Type B pancreatic cell (in vitro differentiated cells): ENCODE measurements around the gene SLC12A8. TPM values are rescaled to one million over a fixed set of nuclear protein-coding genes. Genes with fewer than 3 reads are reported as not detected.

Experiments
- DNase-seq: peaks from one replicate; pipeline ENCODE4 v3.0.0; 2021; ENCODE audit warnings: mixed read lengths; ENCODE audit not compliant: unreplicated experiment; ENCODE audit errors: extremely low spot score
- H3K27ac Mint-ChIP-seq: 2 replicates; pipeline ENCODE4 v1.8.0; 2021; ENCODE audit warnings: mild to moderate bottlenecking, mixed read lengths
- H3K27me3 Mint-ChIP-seq: 2 replicates; pipeline ENCODE4 v1.8.0; 2021; ENCODE audit warnings: mixed read lengths
- H3K36me3 Mint-ChIP-seq: 2 replicates; pipeline ENCODE4 v1.8.0; 2021; ENCODE audit warnings: mixed read lengths
- H3K4me1 Mint-ChIP-seq: one replicate; pipeline ENCODE4 v1.8.0; 2021; ENCODE audit warnings: mixed read lengths; ENCODE audit not compliant: unreplicated experiment
- H3K4me3 Mint-ChIP-seq: 2 replicates; pipeline ENCODE4 v1.8.0; 2021; ENCODE audit warnings: mild to moderate bottlenecking, mixed read lengths
- H3K9me3 Mint-ChIP-seq: 2 replicates; pipeline ENCODE4 v1.8.0; 2021; ENCODE audit warnings: mixed read lengths
- total RNA-seq: library from RNA; stranded (reverse); gene quantifications from 2 replicates; pipeline ENCODE4 v1.2.1, GENCODE V29; 2021; ENCODE audit warnings: low replicate concordance
- TF ChIP-seq, protein P1 (sequence below): fragments of 200-600 bp; sonication (generic); conservative IDR thresholded peaks from 2 replicates; pipeline ENCODE4 v1.5.0; 2021; ENCODE audit warnings: antibody characterized with exemption, mild to moderate bottlenecking

The SLC12A8 gene
- total RNA-seq, 1 donor from 2014 or later = 6.8 TPM

DNA sequence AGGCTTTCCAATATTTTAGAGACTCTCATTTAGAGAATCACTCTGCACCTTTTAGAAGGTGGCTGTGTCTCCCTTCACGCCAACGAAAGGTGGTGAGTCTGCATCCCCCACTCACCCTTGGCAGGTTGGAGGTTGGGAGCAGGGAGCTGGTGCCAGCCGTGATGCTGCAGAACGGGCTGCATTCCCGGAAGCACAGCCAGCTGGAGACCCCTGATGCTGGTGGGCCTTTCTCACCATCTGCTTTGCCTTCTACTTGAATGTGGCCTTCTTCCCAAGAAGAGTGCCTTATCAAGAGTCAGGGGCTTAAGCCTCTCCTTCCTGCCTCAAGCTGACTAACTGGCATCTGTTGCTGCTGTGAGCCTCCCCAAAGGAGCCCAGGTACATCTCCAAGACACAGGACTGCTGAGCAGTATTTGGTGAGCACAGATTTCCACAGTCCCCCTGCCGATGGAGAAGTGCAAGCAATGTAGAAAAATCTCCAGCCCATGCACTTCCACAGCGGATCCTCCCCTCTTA lies 139.1 kb downstream of the SLC12A8 start:
- DNase-seq = no peak
- peaks cover 21% of the 10 kb centered on the region for H3K4me1 Mint-ChIP-seq
- TF ChIP-seq, protein P1, sequence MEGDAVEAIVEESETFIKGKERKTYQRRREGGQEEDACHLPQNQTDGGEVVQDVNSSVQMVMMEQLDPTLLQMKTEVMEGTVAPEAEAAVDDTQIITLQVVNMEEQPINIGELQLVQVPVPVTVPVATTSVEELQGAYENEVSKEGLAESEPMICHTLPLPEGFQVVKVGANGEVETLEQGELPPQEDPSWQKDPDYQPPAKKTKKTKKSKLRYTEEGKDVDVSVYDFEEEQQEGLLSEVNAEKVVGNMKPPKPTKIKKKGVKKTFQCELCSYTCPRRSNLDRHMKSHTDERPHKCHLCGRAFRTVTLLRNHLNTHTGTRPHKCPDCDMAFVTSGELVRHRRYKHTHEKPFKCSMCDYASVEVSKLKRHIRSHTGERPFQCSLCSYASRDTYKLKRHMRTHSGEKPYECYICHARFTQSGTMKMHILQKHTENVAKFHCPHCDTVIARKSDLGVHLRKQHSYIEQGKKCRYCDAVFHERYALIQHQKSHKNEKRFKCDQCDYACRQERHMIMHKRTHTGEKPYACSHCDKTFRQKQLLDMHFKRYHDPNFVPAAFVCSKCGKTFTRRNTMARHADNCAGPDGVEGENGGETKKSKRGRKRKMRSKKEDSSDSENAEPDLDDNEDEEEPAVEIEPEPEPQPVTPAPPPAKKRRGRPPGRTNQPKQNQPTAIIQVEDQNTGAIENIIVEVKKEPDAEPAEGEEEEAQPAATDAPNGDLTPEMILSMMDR = no peak
- H3K27ac Mint-ChIP-seq = no peak overlapping the region
- no peak overlapping the region for H3K4me3 Mint-ChIP-seq
- no peaks in the 10 kb centered on the region for H3K27me3 Mint-ChIP-seq
- no peaks in the 10 kb centered on the region for H3K9me3 Mint-ChIP-seq
- no peaks in the 10 kb centered on the region for H3K36me3 Mint-ChIP-seq

DNA sequence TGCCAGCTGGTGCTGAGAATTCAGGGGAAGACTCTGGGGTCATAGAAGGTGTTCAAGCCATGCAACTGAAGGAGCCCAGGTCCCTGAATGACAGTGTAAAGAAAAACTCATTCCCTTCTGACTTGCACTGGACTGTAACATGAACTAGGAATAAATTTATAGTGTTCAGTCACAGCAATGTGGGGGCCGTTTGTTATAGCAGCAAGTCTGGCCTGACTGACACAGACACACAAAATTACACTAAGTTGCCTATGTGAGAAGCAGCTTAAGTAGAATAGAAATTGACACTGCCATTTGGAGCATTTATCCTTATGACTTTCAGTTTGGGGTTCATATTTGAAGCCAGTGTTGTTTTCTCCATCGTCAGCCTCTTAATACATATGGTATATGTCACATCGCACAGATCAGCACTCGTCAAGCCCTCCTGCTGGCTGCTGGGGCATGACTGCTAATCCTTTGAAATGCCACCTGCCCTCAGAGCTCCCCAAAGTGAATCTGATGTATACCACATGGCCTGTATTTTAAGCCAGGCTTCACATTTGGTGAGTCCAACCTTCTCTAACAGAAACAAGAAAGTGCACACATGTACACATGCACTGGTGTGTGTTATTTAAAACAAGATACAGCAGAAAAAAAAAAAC lies 139.7 kb downstream of the SLC12A8 start:
- H3K4me3 Mint-ChIP-seq = no peak overlapping the region
- no peaks in the 10 kb centered on the region for H3K9me3 Mint-ChIP-seq
- no peak for DNase-seq
- no peaks in the 10 kb centered on the region for H3K36me3 Mint-ChIP-seq
- TF ChIP-seq, protein P1 = no peak
- H3K27me3 Mint-ChIP-seq = no peaks in the 10 kb centered on the region
- no peak overlapping the region for H3K27ac Mint-ChIP-seq
- peaks cover 21% of the 10 kb centered on the region for H3K4me1 Mint-ChIP-seq

DNA sequence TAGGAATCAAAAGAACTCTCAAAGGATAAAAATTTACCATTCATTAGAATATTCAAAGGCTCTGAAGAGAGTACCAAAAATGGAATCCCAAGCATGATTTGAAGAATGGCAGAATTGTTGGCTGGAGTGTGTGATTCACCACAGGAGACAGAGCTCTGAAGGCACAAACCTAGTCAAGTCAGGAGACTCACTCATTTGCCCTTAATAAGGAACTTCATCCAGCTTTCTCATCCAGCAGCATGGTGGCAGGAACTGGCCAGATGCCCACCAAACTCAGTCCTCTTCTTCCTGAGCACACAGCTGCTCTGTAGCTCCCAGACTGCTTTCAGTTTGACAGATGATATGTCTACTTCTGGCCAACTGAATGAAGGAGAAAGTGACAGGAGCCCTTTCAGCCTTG lies 140.2 kb downstream of the SLC12A8 start:
- peaks cover 23% of the 10 kb centered on the region for H3K4me1 Mint-ChIP-seq
- H3K36me3 Mint-ChIP-seq = no peaks in the 10 kb centered on the region
- H3K27ac Mint-ChIP-seq = no peak overlapping the region
- TF ChIP-seq, protein P1 = no peak
- H3K4me3 Mint-ChIP-seq = no peak overlapping the region
- no peak for DNase-seq
- peaks cover 3% of the 10 kb centered on the region for H3K27me3 Mint-ChIP-seq
- H3K9me3 Mint-ChIP-seq = no peaks in the 10 kb centered on the region

DNA sequence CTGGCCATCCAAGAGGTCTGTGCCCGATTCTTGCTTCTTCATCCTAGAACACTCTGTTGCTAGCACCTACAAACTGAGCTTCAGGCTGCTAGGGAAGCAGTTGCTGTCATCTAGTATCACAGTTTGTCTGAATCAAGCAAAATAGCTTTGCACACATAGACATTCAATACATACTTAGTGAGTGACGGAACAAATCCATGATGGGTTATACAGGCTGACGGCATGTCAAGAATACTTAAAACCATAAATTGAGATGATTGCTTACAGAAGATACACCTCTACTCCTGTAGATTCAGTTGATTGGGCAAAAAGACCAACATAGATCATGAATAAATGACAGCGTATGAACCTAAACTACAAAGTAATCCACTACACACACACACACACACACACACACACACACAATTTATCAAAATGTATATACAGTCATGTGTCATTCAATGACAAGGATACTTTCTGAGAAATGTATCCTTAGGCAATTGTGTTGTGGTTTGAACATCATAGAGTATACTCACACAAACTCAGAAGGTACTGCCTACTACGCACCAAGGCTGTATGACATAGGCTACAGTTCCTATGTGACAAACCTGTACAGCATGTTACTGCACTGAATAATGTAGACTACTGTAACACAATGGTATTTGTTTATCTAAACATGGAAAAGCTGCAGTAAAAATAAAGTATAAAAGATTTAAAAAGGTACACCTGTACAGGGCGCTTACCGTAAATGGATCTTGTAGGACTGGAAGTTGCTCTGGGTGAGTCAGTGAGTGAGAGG lies 142.4 kb downstream of the SLC12A8 start:
- peaks cover 14% of the 10 kb centered on the region for H3K4me1 Mint-ChIP-seq
- H3K27ac Mint-ChIP-seq = no peak overlapping the region
- H3K9me3 Mint-ChIP-seq = no peaks in the 10 kb centered on the region
- no peak for DNase-seq
- H3K4me3 Mint-ChIP-seq = no peak overlapping the region
- no peaks in the 10 kb centered on the region for H3K36me3 Mint-ChIP-seq
- TF ChIP-seq, protein P1 = no peak
- peaks cover 8% of the 10 kb centered on the region for H3K27me3 Mint-ChIP-seq

DNA sequence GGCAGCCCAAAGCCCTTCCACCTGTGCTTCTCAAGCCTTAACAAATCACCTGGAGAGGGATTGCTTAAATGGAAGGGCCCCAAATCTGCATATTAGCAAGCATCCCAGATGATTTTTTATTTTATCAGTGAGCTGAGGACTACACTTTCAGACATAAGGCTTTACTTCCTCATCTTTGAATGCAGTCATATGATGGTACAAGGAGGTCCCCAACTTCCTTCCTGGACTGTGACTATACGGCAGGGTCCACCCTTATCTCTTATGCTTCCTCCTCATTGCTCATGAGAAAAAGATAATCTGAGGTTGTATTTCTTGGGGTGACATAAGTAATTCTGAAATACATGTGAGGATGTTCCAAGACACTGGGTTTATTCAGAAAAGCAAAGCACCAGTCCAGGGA lies 143.1 kb downstream of the SLC12A8 start:
- Mint-ChIP-seq H3K27me3 (peaks cover 8% of the 10 kb centered on the region), H3K36me3 (peaks cover 2% of the 10 kb centered on the region), H3K4me3 (no peak overlapping the region), H3K27ac (no peak overlapping the region), H3K4me1 (peaks cover 12% of the 10 kb centered on the region), H3K9me3 (no peaks in the 10 kb centered on the region)
- DNase-seq = no peak
- TF ChIP-seq, protein P1 = no peak
